Measurements from ENCODE around the gene ABT1. TPM values are rescaled to one million over a fixed set of nuclear protein-coding genes. Genes with fewer than 3 reads are reported as not detected.
A peak's percentile ranks its signal among the peaks of the same experiment; 100 is the strongest.

ABT1 gene
- total RNA-seq, 1 experiment from 2014 or later, result 33.7 TPM

GRCh38 chr6:26594131-26594498 lies 2.6 kb upstream of the ABT1 start:
- Histone ChIP-seq H3K79me2 (ENCODE audit: low read length) (peaks cover 21% of the 10 kb centered on the region), H3K4me2 (ENCODE audit: low read length) (no peak overlapping the region), H3K27me3 (ENCODE audit: low read length) (no peaks in the 10 kb centered on the region), H3F3A (ENCODE audit: low read length, unreplicated experiment) (peaks cover 5% of the 10 kb centered on the region), H3K36me3 (ENCODE audit: low read depth, low read length) (peaks cover 8% of the 10 kb centered on the region), H3K9me3 (ENCODE audit: low read length) (no peaks in the 10 kb centered on the region), H2AFZ (ENCODE audit: low read length) (no peak overlapping the region), H3K4me3 (ENCODE audit: low read length) (no peak overlapping the region), H3K9ac (ENCODE audit: low read length) (no peak overlapping the region), H3K9me2 (replicated peaks; ENCODE audit: low read length) (no peaks in the 10 kb centered on the region), H3K27ac (ENCODE audit: low read length) (no peak overlapping the region), H4K20me1 (ENCODE audit: low read length) (no peaks in the 10 kb centered on the region), H3K4me1 (ENCODE audit: insufficient read depth, low read length) (peaks cover 10% of the 10 kb centered on the region; the same call in 1 of the 2 replicates)
- DNase-seq (no peak), ATAC-seq (no peak)
- intact Hi-C loops (cut with micrococcal nuclease), result loop anchor here (2.0 kb wide), 1 partner anchor 253 kb away; no protein-coding TSS in a partner anchor
- CTCF ChIA-PET, result no interaction called here
- POLR2A ChIA-PET (ENCODE audit: unreplicated experiment), result no interaction called here
- no TSS peak for BruUV-seq (replicated peaks)
- TF ChIP-seq EZH2 (IDR thresholded peaks at IDR 0.05; ENCODE audit: low read length, unreplicated experiment) (no peak), EZH2phosphoT487 (IDR thresholded peaks at IDR 0.05; ENCODE audit: borderline replicate concordance, low read length) (no peak)
- TF ChIP-seq, protein P1, sequence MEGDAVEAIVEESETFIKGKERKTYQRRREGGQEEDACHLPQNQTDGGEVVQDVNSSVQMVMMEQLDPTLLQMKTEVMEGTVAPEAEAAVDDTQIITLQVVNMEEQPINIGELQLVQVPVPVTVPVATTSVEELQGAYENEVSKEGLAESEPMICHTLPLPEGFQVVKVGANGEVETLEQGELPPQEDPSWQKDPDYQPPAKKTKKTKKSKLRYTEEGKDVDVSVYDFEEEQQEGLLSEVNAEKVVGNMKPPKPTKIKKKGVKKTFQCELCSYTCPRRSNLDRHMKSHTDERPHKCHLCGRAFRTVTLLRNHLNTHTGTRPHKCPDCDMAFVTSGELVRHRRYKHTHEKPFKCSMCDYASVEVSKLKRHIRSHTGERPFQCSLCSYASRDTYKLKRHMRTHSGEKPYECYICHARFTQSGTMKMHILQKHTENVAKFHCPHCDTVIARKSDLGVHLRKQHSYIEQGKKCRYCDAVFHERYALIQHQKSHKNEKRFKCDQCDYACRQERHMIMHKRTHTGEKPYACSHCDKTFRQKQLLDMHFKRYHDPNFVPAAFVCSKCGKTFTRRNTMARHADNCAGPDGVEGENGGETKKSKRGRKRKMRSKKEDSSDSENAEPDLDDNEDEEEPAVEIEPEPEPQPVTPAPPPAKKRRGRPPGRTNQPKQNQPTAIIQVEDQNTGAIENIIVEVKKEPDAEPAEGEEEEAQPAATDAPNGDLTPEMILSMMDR (conservative IDR thresholded peaks at IDR 0.05; ENCODE audit: low read depth, low read length), result no peak

DNA sequence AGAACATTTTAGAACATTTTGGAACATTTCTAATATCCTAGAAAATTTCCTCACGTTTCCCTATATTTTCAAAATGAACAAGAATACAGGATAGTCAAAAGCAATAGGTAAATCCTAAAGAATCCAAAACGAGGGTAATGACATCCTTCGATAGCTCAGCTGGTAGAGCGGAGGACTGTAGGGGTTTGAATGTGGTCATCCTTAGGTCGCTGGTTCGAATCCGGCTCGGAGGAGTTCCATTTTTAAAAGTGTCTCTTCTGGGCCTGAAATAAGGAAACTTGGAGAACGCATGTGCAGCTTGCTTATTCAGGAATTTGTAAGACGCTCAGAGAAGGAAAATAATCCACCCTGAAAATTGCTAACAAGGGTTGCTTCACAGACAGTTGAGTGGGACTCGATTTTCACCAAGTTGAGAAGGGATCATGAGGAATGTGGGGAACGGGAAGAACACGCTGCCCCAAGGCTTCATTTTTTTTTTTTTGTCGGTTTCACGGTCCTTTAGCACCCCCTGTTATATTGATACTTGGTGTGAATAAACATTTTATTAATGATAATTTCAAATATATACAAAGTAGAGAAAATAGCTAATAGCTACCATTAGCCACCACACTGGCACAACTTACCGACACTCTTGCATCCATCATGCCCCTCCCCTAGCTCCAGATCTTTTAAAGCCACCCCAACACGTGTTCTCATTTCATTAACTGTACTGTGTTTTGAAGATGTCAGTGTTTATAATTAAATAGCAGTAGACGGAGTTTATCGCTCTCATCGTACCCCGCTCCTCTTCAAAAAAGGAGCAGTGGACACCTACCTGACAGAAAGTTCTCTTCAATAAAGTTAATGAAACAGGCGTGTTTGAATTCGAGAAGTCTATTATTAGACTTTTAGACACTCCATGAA lies 1.8 kb upstream of the ABT1 start:
- no peak overlapping the region; the same call in 1 of the 2 replicates for H3K9ac ChIP-seq (ENCODE audit: low read length)
- DNase-seq (peak; percentile 17), ATAC-seq (no peak)
- no peaks in the 10 kb centered on the region for H3K27me3 ChIP-seq (ENCODE audit: low read length)
- H3K9me3 ChIP-seq (ENCODE audit: low read length), result no peaks in the 10 kb centered on the region
- H3K9me2 ChIP-seq (replicated peaks; ENCODE audit: low read length), result no peaks in the 10 kb centered on the region
- peak overlapping the region; percentile 96 for H3K4me2 ChIP-seq (ENCODE audit: low read length)
- H3K27ac ChIP-seq (ENCODE audit: low read length), result no peak overlapping the region
- peaks cover 5% of the 10 kb centered on the region for H3F3A ChIP-seq (ENCODE audit: low read length, unreplicated experiment)
- peaks cover 12% of the 10 kb centered on the region for H3K36me3 ChIP-seq (ENCODE audit: low read depth, low read length)
- TF ChIP-seq EZH2phosphoT487 (IDR thresholded peaks at IDR 0.05; ENCODE audit: borderline replicate concordance, low read length) (no peak), EZH2 (IDR thresholded peaks at IDR 0.05; ENCODE audit: low read length, unreplicated experiment) (no peak)
- TF ChIP-seq, protein P1 (conservative IDR thresholded peaks at IDR 0.05; ENCODE audit: low read depth, low read length), result no peak
- peaks cover 10% of the 10 kb centered on the region; the same call in 1 of the 2 replicates for H3K4me1 ChIP-seq (ENCODE audit: insufficient read depth, low read length)
- ChIA-PET CTCF (interaction anchor here (0.5 to 1.5 kb wide), 8 partner anchors 11 to 419 kb away, joined by 3 to 8 read pairs (median 4); no protein-coding TSS in a partner anchor), POLR2A (ENCODE audit: unreplicated experiment) (no interaction called here)
- H3K79me2 ChIP-seq (ENCODE audit: low read length), result peaks cover 21% of the 10 kb centered on the region
- BruUV-seq (replicated peaks), result no TSS peak
- intact Hi-C loops (cut with micrococcal nuclease), result loop anchor here (2.0 to 5.0 kb wide), 2 partner anchors 254 to 537 kb away; a partner anchor contains a TSS
- H2AFZ ChIP-seq (ENCODE audit: low read length), result peak overlapping the region; percentile 80
- H4K20me1 ChIP-seq (ENCODE audit: low read length), result no peaks in the 10 kb centered on the region
- peak overlapping the region; percentile 99 for H3K4me3 ChIP-seq (ENCODE audit: low read length)
